Globus pallidus (tissue), 1 donor: ENCODE results near the gene PSTPIP1.

Experiments used
- DNase-seq: peaks from one replicate; pipeline ENCODE4 v3.0.0-alpha.2; 2015; ENCODE audit warnings: low spot score

Gene PSTPIP1

GRCh38 chr15:77030048-77030927 is 35.4 kb downstream of the PSTPIP1 start:
- DNase-seq: no peak

- DNase-seq: no peak
Observed at GRCh38 chr15:77030928-77031375, 36.0 kb downstream of the PSTPIP1 start.

GRCh38 chr15:77031376-77032050 is 36.6 kb downstream of the PSTPIP1 start:
- DNase-seq: no peak

GRCh38 chr15:77032052-77032646 is 37.2 kb downstream of the PSTPIP1 start:
- no peak for DNase-seq

GRCh38 chr15:77032647-77033416 is 37.9 kb downstream of the PSTPIP1 start:
- DNase-seq: no peak

- DNase-seq: no peak
Observed at GRCh38 chr15:77033417-77033728, 38.4 kb downstream of the PSTPIP1 start.

GRCh38 chr15:77033729-77034671 is 39.1 kb downstream of the PSTPIP1 start:
- no peak for DNase-seq

GRCh38 chr15:77034695-77035489 is 40.0 kb downstream of the PSTPIP1 start:
- no peak for DNase-seq

- no peak for DNase-seq
Observed at GRCh38 chr15:77035584-77035983, 40.7 kb downstream of the PSTPIP1 start.

GRCh38 chr15:77035999-77036471 is 41.1 kb downstream of the PSTPIP1 start:
- DNase-seq: no peak

- no peak for DNase-seq
Observed at GRCh38 chr15:77036537-77037387, 41.8 kb downstream of the PSTPIP1 start.

GRCh38 chr15:77037388-77038209 is 42.7 kb downstream of the PSTPIP1 start:
- DNase-seq: no peak

GRCh38 chr15:77038312-77039216 is 43.6 kb downstream of the PSTPIP1 start:
- no peak for DNase-seq

GRCh38 chr15:77039217-77039533 is 44.2 kb downstream of the PSTPIP1 start:
- DNase-seq: no peak

- no peak for DNase-seq
Observed at GRCh38 chr15:77039848-77040247, 44.9 kb downstream of the PSTPIP1 start.

GRCh38 chr15:77040673-77041072 is 45.7 kb downstream of the PSTPIP1 start:
- DNase-seq: no peak

GRCh38 chr15:77042245-77042919 is 47.5 kb downstream of the PSTPIP1 start:
- no peak for DNase-seq
